HG03565 (cell line): ENCODE measurements around the gene C4BPA.
A peak's percentile ranks its signal among the peaks of the same experiment; 100 is the strongest.

Experiments
- ATAC-seq: cut with Tn5 transposase; IDR thresholded peaks from one replicate; pipeline ENCODE4 v1.9.1; 2021; ENCODE audit warnings: mild to moderate bottlenecking, moderate library complexity; ENCODE audit not compliant: unreplicated experiment

The C4BPA gene

DNA sequence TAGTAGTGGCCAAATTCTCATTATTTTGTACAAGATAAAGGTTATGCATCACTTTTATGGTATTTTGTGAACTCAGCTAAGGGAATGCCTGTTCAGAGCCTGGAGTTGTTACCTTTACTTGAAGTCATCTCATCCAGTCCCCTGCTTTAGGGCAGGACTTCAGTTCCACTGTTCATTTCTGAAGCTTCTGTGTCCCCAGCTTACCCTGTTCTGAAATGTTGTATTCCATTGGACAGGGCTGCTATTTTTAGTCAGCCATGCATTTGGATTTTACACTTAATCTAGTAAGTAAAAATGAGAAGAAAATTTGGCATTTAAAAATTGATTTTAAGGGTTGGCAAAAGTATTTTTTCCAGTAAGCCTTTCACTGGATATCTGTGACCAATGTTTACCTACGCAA, 27.0 kb upstream of the C4BPA start:
- ATAC-seq, result no peak

DNA sequence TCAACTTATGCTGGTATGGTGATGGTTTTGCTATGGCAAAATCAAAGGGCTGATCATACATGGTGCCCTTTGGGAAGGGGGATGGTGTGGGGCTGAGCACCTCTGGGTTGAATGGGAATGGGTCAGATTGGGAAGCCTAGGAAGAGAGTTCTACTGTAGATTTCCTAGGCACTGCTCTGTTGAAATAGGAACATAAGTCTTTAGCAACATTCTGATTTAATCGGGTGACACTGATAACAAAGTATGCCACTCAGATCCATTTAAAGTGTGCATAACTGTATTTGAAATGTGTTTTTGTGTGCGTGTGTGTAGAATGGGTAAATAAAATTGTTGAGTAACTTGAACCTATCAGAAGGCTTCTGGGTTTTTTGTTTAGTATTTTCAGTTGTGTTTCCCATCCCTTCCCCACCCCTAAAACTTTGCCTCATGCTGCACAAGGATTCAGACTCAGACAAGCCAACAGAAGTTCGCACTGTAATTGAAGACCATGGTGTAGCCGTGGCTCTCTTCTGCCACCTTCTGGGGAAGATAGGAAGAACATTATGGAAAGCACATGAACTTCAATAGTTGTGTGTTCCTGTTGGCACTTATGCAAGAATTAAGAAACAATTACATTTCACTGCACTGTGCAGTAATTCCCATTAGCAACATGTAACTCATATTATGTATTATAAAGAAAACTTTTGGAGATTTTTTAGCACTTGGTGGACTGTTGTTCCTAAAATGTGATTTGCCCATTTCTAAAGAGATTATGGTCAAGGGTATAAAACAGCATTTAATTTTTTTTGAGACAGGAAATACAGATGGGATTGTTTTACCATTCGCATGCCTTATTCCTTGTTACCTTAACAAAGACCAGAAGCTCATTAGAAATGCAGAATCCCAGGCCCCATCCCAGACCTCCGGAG, 26.3 kb upstream of the C4BPA start:
- ATAC-seq, result no peak

DNA sequence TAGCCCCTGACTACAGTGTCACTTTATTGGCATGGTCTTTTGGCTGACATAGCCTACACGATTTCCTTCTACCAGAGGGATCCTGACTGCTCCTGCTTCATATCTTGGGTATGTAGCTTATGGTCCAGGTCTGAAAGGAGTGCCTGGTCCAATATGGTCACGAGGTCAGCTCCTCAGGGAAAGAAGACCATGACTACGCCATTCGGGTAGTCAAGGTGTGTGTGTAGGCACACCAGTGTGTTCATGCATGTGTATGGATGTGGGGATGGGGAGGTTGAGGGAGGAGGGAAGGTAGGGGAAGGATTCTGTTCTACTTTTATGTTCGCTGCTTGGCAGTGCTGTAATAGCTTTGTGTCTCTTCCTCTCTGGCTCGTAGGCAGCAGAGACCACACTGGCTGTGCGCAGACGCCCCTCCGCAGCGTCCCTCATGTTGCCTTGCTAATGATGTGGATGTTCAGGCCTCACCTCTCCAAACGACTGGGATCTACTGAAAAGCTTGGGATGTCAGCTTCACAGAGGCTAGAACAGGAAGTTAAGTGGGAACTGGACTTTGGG, 25.4 kb upstream of the C4BPA start:
- no peak for ATAC-seq

DNA sequence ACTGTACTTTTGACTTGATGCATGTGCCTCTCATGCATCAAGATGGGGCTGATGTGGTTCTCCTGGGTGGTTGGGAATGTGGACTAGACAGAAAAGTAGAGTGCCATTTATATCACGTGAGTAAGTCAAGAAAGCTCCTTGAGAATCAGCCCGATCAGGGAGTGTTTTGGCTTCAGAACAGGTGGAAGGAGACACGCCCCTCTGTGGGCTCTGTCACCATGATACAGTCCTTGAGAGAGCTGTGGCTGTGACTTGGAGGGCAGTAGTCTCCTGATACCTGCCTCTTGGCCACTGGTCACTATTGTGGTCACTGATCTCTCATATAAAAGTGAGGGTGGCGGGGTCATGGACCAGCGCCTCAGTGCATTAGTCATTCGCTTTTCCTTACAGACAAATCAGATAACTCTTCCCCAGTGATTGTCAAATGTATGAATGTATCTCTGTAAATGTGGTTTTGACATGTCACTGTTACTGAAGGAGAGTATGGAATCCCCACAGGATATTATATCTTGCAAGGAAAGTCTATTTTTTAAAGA, 24.3 kb upstream of the C4BPA start:
- no peak for ATAC-seq

DNA sequence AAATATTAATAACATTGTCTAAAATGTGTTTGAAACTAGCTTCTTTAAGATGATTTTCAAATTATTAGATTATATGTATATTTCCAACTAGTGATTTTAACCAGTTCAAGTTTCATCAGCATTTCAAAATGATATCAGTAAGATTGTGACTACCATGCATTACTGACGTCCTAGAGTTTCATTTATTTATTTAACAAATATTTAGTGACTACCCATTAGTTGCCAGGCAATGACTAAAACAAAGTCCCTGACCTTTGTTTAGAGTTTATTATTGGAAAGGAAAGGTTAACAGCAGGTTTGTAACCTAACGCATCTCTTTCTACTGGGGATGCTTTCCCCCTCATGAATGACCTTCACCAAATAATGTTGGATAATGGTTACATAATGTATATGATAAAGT, 22.9 kb upstream of the C4BPA start:
- no peak for ATAC-seq

DNA sequence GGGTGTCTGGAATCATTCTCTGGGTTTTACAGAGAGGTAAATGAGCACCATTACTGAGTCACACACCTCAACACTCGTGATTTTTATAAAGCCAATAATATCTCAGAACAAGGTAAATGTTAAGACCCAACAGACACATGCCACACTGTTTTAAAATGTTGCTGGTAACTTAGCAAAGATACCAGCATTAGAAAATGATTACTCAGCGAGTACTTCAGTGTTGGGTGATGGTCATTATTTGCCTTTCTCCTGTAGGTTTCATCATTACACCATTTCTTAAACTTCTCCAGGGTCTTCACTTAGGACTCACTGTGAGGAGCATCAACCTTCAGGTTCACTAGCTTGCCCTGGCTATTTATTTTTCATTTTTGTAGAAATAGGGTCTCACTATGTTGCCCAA, 22.2 kb upstream of the C4BPA start:
- ATAC-seq, result no peak

DNA sequence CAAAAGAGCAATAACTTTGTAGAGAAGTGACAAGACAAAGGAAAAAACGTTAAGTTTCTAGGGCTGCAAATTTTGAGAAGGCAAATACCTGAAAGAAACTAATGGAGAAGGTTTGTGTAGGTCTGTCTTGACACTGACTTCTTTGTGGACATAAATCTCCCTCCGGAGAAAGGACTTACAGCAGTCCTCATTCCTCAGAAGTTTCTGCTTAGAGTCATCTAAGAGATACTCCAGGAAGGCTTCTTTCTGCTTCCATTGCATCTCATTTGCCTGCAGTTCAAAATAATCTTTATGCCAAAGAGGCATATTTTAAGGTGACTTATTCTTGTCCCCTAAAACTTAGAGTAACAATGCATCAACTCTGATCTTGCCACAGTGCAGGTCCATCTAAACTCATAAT, 19.8 kb upstream of the C4BPA start:
- no peak for ATAC-seq

DNA sequence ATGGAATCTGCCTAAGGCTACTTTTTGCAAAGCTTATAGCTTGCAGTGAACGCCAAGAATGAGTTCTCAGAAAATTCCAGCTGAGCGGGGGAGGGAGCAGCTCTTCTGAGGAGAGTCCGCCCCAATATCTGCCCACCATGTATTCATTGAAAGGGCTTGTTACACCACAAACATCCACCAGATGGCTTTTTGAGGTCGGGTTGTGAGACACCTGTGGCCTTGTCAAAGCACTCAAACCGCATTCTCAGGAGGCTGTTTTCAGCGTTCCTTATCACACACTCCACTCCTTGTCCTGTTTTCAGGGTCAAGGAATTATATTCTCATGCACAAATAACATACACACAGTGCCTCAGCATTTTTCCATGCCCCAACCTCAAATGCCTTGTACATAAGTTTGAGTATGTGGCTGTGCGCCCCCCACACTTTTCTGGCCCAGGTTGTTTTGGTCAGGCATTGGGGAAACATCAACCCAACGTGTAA, 19.3 kb upstream of the C4BPA start:
- ATAC-seq, result peak; percentile 53

DNA sequence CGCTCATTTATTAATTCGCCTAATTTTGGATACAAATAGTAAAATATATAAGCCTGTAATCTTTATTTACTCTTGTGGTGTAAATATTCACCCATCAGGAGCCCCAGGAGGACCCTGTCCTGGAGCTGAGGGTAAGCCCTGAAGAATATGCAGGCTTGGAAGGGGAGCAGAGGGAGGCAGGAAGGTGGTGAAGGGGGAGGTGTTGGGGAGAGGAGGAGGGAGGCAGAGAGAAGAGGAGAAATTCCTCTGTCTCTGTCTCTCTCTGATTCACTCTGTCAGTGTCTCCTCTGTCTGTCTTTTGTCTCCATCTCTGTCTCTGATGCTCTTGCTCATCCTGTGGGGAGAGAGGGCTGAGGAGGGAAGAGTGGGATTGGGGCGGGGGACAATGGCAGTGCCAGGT, 18.1 kb upstream of the C4BPA start:
- ATAC-seq, result no peak

DNA sequence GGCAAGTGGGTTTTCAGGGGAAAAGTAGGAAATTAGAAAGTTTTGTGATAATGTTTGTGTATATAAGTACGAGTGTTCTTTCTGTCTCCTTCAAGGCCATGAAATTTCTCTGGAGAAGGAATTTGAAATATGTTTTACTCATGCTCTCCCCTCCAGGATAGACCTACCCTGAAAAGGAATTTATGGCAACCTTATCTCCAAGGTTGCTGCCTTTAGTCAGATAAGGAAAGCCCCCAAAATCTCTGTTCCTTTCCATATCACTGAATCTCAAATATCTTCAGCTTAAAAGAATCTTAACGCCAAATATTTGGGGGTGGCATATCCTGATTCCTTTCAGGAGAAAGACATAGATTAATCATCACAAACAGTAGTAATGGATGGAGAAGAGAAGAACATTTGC, 15.9 kb upstream of the C4BPA start:
- ATAC-seq, result no peak

DNA sequence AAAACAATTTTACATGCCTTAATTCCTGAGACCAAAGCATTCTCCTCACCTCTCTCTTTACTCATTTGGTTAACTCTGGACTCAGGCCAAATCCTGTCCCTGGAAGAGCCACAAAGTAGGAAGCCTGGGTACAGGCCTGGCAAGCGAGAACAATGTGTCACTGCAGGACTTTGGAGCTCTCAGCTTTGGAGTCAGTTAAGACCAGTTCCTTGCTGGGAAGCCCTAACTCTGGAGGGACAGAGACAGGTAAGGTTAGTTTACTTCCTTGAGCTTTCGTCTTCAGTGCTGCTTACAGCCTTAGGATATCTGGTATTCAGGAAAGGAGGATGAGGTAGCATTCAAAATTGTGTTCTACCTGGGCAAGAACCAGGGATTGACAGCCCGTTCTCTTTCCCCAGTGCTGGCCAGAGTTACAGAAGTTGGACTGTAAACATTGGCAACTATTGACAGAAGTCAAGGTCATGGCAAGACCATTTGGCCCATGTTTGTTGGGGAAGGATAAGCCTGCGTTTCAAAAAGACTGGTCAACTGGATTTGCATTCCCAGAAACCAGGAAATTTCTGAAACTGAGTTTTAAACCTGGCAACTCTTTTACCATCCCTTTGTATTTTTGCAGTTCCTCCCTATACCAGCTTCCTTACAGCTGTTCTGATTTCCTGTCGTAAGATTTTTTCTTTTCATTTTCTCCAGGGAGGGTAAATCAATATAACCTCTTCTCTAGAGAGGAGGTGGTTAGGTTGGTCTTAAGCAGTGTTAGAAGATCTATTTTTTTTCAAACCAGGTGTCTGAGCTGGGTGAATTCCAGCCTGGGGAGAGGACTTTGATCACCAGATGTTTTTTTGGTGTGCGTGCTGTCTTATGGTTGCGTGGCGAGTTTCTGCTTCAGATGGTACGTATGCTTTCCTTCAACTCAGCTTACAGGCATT, 15.1 kb upstream of the C4BPA start, which contains the start of gene C4BPB:
Gene C4BPB, plus strand, starts transcription at position 160 of the 926 bp plus-strand sequence. Its CDS starts 672 bp downstream, at position 832.
- ATAC-seq, result no peak

DNA sequence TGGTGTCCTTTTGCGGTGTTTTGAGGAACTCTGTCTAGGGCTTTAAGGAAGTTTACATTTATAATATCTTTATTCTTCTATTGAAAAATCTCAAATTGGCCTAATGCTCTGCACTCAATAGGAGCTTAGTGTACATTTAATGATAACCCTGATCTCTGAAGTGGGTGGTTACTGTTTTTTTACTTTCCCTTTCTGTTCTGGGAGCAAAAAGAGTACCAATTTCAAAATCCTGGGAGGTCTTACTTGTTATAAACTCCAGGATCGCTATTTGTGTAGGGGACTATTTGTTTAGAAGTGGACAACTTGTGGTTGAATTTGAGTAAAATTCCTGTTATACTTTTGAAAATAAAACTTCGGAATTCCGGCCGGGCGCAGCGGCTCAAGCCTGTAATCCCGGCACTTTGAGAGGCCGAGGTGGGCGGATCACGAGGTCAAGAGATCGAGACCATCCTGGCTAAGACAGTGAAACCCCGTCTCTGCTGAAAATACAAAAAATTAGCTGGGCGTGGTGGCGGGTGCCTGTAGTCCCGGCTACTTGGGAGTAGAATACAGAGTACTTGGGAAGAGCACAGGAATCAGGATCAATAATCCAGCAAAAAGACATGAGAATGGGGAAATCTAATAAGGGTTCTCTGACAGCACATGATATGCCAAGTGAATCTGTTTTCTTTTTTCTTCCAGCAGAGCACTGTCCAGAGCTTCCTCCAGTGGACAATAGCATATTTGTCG, 14.2 kb upstream of the C4BPA start:
- ATAC-seq, result no peak

DNA sequence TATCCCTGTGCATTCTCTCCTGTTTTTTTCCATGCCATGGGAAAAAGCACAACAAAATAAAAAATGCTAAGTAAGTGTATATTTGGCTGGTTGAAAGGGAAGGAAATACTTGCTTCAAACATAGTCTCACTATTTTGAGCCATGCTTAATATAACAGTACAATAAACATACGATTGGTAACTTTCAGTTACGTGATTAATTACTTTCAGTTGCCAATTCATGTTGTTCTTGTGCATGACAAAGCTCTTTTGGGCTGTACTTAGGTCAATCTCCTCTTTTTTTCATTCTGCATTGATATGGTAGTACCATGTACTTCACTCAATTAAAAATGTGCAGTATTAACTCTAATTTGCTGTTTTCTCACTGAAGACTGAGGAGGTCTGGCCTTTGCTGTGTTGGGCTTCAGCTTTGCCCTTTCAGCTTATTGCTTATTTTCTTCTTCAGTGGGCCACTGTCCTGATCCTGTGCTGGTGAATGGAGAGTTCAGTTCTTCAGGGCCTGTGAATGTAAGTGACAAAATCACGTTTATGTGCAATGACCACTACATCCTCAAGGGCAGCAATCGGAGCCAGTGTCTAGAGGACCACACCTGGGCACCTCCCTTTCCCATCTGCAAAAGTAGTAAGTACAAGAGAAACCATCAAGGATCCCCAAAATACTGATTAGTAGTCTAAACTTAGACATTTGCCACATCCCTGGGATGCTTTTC, 12.7 kb upstream of the C4BPA start:
- no peak for ATAC-seq

DNA sequence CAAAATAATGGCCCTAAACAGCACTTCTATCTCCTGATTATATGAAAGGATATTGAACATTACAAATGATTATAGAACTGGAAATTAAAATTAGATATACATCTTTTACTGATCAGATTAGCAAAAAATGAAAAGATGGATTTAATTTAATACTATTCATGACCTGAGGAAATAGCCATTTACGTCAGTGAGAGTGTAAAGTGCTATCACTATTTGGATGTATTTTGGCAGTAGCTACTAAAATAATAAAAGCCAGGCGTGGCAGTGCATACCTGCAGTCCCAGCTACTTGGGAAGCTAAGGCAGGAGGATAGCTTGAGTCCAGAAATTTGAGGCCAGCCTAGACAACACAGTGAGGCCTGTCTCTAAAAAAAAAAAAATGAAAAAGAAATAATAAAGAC, 10.1 kb upstream of the C4BPA start:
- ATAC-seq, result no peak

DNA sequence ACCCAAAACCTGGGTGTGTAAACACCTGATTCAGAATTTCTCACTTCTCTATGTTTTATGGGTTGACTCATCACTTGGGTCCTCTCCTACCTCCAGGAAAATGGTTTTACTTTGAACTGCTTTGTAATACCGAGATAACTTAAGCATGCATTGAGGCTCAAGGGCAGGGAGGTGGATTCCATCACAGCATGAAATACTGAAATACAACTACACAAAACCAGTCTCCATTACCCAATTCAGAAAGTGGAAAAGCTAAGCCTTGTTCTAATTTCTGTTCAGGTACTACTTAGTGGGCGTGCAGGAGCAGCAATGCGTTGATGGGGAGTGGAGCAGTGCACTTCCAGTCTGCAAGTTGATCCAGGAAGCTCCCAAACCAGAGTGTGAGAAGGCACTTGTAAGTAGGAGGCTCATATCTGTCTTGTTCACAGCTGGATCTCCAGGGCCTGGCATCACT, 6.1 kb upstream of the C4BPA start:
- peak; percentile 87 for ATAC-seq

DNA sequence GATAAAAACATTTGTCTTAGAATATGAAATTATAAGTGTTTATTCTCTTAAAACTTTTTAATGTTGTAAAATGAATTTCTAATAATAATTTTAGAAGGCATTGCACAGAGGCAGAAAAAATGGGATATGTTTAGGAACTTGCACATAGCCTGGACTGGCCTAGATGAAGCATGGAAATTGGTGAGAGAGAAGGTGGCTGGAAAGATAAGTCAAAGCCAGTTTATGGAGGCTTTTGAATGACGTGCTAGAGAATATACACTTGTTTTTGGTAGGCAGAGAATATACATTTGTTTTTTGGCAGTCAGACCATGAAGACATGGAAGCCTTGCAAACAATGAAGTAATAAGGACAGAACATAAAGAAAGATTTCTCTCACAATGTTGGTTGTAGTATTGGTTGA, 2.3 kb upstream of the C4BPA start:
- no peak for ATAC-seq

DNA sequence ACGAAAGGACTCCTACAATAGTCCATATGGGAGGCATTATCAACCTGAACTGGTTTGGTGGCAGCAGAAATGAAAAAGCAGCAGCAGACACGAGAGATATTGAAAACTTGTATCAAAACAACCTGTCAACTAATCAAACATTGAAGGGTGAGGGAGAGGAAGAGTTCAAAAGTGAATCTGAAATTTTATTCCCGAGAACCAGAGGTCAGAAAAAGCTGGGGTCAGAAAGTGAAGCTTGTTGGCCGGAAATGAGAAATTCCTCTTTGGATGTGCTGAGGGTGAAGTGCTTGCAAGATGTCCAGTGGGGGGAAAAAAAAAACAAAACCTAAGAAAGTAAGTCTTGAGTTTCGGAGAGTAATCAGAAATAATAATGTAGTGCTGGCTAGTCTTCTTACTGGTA, 1.9 kb upstream of the C4BPA start:
- ATAC-seq, result no peak

DNA sequence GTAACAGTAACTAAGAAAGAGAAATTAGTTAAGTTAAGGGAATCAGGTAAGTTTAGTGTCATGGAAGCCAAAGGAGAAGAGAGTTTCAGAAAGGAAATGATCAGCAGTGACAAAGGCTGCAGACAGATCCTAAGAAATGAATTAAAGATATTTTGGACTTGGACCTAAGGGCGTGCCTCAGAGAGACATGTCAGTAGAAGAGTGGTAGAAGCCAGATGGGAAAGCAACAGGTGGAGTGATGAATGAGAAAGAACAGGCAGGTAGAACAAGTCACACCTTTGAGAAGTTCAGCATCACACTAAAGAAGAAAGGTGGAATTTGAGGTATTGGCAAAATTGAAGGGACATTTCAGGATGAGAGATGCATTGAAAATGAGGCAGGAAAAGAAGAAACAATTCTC, 1.4 kb upstream of the C4BPA start:
- no peak for ATAC-seq

DNA sequence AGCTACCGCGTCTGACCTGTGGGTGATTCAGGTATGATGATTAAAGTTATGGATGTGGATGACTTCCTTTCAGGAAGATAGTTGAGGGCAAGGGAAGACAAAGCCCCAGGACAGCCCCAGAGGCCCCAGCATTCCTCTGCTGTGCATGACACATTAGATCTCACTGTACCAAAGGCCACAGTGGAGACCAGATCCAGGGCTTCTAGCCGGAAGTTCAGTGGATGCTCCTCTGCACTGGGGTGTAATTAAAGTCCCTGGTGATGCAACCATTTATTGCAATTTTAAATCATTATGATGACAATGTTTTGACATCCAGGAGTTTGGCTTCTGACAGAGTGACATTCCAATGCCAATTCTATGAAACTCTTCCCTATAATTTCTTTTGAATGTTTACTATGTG, 5.0 kb downstream of the C4BPA start:
- no peak for ATAC-seq
